ENCODE results near the gene SERPINB6.

DNA sequence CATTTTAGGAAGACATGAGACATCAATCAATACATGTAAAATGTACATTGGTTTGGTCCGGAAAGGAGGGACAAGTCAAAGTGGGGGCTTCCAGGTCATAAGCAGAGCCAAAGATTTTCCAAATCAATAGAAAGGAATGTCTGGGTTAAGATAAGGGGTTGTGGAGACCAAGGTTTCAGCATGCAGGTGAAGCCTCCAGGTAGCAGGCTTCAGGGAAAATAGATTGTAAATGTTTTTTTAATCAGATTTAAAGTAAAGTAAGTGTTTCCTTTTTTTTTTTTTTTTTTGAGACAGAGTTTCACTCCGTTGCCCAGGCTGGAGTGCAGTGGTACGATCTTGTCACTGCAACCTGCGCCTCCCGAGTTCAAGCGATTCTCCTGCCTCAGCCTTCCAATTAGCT lies 51.5 kb downstream of the SERPINB6 start:
- TF ChIP-seq, protein P1, sequence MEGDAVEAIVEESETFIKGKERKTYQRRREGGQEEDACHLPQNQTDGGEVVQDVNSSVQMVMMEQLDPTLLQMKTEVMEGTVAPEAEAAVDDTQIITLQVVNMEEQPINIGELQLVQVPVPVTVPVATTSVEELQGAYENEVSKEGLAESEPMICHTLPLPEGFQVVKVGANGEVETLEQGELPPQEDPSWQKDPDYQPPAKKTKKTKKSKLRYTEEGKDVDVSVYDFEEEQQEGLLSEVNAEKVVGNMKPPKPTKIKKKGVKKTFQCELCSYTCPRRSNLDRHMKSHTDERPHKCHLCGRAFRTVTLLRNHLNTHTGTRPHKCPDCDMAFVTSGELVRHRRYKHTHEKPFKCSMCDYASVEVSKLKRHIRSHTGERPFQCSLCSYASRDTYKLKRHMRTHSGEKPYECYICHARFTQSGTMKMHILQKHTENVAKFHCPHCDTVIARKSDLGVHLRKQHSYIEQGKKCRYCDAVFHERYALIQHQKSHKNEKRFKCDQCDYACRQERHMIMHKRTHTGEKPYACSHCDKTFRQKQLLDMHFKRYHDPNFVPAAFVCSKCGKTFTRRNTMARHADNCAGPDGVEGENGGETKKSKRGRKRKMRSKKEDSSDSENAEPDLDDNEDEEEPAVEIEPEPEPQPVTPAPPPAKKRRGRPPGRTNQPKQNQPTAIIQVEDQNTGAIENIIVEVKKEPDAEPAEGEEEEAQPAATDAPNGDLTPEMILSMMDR (optimal IDR thresholded peaks at IDR 0.05 in 1 of 3, IDR thresholded peaks at IDR 0.05 in 1 of 3, conservative IDR thresholded peaks at IDR 0.05 in 1 of 3; ENCODE audit: extremely low read depth in 1 of 3, insufficient read depth in 2 of 3, low read length in 3 of 3), result no peak
- TF ChIP-seq EZH2 (IDR thresholded peaks at IDR 0.05; ENCODE audit: low read length), result no peak
